ENCODE results near the gene AGXT.
"Not testable (repeated sequence)": the region's sequence is repeated elsewhere in the genome, so short reads cannot be mapped to it uniquely, and the experiment has no call there.

The AGXT gene

DNA sequence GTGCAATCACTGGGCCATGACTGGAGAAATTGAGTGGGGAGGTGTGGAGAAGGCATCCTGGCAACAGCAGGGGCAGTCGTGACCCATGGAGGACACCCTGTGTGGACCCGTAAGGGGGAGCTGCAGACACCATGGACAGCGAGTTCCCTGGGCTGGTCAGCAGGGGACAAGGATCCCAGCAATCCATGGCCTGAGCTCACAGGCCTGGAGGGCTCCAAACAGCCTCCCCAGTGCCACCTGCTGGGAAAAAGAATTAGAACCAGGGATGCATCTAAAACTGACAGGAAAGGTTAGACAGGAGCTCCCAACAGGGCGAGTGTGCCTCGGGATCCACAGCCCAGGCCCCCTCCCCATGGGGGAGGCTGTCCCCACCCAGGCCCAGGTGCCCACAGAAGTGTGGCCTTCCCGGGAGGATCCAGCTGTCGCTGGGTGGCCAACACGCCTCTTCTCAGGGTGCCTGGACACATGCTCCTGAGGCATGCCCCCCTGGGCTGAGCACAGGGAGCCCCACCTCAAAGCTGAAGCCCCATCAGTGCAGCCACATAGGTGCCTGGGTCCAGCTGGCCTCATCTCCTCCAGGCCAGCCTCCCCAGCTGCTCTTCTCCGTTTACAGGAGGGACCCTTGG lies 28.1 kb upstream of the AGXT start:
- DNase-seq (ENCODE audit: low read depth) = no peak

DNA sequence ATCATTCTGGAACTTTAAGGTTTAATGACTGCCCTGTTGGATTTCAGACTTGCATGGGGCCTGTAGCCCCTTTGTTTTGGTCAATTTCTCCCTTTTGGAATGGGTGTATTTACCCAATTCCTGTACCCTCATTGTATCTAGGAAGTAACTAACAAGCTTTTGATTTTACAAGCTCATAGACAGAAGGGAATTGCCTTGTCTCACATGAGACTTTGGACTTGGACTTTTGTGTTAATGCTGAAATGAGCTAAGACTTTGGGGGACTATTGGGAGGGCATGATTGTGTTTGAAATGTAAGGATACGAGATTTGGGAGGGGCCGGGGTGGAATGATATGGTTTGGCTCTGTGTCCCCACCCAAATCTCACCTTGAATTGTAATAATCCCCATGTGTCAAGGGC lies 22.3 kb upstream of the AGXT start:
- DNase-seq (ENCODE audit: low read depth) = not testable (repeated sequence)

- no peak for DNase-seq (ENCODE audit: low read depth)
Measured at GRCh38 chr2:240846873-240847595, 21.6 kb upstream of the AGXT start.

DNA sequence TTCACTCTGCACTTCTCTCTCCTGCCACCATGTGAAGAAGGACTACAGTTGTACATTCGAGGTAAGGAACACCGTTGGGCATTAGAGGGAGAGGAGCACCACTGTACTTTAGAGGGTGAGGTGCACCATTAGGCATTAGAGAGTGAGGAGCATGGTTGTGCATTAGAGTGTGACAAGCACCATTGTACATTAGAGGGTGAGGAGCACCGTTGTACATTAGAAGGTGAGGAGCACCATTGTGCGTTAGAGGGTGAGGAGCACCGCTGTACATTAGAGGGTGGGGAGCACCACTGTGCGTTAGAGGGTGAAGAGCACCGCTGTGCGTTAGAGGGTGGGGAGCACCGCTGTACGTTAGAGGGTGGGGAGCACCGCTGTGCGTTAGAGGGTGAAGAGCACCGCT lies 20.8 kb upstream of the AGXT start:
- DNase-seq (ENCODE audit: low read depth) = no peak

- DNase-seq (ENCODE audit: low read depth) = no peak
Measured at GRCh38 chr2:240848900-240849680, 19.5 kb upstream of the AGXT start.

- no peak for DNase-seq (ENCODE audit: low read depth)
Measured at GRCh38 chr2:240850026-240850425, 18.6 kb upstream of the AGXT start.

GRCh38 chr2:240850756-240851077 lies 17.9 kb upstream of the AGXT start:
- no peak for DNase-seq (ENCODE audit: low read depth)

- peak; percentile 73 for DNase-seq (ENCODE audit: low read depth)
Measured at GRCh38 chr2:240851078-240851991, 17.3 kb upstream of the AGXT start.

GRCh38 chr2:240852671-240853314 lies 15.8 kb upstream of the AGXT start:
- DNase-seq (ENCODE audit: low read depth) = no peak

DNA sequence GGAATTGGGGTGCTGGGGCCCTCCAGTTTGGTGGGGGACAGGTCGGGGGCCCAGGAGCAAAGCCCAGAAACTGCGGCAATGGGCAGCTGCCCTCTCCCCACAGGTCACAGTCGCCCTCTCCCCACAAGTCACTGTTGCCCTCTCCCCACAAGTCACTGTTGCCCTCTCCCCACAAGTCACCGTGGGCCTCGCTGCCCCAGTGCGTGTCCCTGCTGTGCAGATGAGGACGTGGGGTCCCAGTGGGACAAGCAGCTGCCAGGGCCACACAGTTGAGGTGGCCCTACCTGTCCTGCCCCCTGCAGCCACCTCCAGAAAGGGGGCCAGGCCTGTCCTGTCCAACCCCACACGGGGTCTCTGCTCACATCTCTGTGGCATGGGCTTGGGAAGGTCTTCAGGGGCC lies 13.0 kb upstream of the AGXT start:
- DNase-seq (ENCODE audit: low read depth) = no peak

GRCh38 chr2:240856151-240856980 lies 12.3 kb upstream of the AGXT start:
- no peak for DNase-seq (ENCODE audit: low read depth)

DNA sequence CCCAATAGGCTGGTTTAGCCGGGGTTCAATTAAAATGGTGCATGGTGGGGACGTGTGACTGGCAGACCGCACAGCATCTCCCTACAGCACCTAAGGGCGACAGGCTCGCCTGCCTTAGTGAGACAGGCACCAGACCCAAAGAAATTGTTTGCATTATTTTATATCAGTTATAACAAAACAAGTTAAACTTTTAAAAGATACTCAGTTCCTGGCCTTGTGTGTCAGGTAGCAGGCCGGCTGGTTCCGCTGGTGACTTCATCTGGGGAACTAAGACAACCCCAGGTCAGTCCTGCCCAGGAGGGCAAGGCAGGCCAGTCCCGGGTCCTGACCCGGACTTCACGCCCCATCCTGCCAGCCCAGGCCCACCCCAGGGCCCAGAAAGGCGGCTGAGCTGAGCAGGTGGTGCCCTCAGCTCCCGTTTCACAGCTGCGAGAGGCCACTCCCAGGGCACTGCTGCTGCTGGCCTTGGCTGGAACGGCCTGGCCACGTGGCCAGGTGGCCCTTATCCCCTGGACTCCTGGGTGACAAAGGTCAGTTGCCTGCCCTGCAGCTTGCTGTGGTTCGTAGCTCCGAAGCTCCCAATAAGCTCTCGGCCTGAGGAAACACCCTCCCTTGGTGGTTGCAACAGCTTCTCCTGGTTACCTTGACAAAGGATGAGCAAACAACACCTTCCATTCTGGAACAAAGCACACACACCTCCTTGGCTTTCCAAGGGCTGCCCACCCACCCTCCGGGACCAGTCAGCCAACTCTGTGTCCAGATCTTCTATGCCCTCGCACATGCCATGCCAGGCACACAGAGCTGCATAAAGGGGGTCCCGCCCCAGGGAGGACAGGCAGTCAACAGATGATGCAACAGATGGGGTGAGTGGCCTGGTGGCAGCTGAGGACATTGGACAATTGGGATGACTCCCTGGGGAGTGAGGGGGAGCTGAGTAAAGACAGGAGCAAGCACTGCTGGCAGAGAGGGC lies 11.3 kb upstream of the AGXT start:
- DNase-seq (ENCODE audit: low read depth) = no peak

DNA sequence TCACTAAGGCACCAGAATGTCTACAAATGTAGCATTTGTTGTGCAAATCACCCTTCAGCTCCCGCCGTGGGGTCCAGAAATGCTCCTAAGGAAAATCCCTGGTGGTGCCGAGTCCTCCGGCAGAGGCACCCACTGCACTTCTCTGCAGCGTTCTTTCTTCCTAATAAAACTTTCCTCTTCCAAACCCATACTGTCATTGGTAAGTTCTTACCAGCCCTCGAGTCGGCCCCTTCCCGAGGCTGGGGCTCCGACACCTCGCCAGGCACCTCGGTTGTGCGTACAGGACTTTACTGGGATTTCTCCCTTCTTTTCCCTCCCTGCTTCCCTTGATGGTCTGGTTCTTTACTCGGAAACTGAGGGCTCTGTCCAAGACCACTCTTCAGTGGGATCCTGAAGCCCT lies 10.3 kb upstream of the AGXT start:
- no peak for DNase-seq (ENCODE audit: low read depth)

DNA sequence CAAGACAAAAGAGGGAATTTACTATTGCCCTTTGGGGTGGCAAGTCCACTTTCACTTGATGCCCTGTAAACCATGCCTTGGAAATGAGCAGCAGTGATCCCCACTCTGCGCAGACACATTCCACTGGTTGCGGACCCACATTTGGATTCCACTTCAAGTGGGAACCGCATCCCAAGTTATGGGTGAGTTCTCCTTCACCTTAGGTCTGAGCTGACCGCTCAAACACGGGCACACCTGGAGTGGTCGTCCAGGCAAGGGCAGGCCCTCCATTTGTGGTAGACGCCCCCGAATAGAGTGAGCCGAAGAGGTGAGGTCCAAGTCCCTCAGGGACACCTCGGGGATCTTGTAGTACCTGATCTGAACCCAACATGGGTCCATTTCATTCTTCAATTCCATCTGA lies 9.8 kb upstream of the AGXT start:
- DNase-seq (ENCODE audit: low read depth) = no peak

- no peak for DNase-seq (ENCODE audit: low read depth)
Measured at GRCh38 chr2:240861547-240861946, 7.1 kb upstream of the AGXT start.

- no peak for DNase-seq (ENCODE audit: low read depth)
Measured at GRCh38 chr2:240864475-240864874, 4.1 kb upstream of the AGXT start.

GRCh38 chr2:240865391-240865790 lies 3.2 kb upstream of the AGXT start:
- no peak for DNase-seq (ENCODE audit: low read depth)

DNA sequence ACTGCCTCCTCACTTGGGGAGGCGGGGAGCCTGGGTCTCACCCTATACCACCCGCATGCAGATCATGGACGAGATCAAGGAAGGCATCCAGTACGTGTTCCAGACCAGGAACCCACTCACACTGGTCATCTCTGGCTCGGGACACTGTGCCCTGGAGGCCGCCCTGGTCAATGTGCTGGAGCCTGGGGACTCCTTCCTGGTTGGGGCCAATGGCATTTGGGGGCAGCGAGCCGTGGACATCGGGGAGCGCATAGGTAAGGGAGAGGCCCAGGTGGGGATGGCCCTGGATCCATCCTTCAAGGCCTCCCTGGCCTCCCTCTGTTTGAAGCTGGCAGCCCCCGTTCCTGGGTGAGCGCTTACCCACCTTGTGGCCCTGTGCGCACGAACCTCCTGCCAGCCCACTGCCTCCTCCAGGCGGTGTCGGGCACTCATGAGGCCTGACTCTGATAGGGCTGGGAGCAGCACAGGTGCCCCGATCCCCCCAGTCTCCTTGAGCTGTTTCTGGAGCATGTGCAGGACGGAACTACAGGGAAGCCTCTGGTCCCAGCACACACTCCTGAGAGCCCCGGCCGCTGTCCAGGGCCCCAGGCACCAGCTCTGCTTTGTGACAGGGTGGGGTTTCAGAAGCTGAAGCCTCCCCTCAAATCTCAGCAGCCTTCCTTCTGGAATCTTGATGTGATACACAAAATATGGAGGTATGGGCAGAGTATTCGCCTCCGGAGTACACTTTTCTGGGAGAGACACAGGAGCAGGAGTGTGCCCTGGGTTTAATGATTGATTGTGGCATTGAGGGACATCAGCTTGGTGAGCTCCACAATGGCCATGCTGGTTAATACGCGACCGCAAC lies 708 bp downstream of the AGXT start:
- no peak for DNase-seq (ENCODE audit: low read depth)

Data from stimulated activated CD8-positive, alpha-beta memory T cell treated with anti-CD3 and anti-CD28 coated beads, Interleukin-15, amount 100 ng/mL, for 24 hours (primary cell).